CD1c-positive myeloid dendritic cell (primary cell): Measurements from ENCODE around the gene BCR.
A peak's percentile ranks its signal among the peaks of the same experiment; 100 is the strongest.

Source experiments
- DNase-seq: peaks from one replicate; pipeline ENCODE4 v3.0.0-alpha.2; 2016; ENCODE audit errors: extremely low spot score

Gene BCR

DNA sequence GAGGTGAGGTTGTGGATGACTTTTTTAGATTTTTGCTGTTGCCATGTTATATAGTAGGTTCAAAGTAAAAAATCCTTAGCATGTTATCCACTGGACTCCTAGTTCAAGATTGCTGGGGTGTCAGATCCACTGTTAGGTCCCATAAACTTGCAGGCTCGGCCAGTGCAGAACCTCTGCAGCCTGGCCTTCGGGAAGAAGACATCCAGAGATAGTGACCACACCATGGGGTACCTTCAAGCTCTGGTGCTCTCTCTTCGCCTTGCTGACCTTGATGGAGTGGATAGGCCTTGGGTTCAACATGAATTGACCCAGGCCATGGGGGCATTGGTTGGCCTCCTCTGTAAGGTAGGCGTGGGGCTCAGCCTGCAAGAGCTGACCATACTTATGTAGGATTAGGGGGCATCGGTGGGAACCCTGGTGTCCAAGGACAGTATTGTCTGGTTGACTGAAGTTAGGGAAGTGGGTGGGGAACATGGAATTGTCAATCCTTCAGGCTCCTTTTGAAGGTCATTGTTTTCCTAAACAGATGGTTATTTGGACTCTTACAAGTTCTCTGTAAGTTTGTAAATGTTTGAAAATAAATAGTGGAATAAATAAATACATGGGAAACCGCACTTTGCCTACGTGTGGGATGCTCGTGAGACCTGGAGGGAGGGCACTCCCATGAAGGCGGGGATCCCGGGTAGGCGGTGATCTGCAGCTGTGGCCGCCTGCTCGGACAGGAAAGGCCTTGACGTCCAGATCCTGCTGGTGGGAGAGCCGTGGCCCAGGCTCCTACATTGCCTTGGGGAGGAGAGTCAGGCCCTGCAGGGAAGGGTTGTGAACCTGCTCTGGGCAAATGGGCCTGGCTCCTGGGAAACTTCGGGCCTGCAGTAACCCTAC, 37.1 kb downstream of the BCR start:
- DNase-seq: no peak

DNA sequence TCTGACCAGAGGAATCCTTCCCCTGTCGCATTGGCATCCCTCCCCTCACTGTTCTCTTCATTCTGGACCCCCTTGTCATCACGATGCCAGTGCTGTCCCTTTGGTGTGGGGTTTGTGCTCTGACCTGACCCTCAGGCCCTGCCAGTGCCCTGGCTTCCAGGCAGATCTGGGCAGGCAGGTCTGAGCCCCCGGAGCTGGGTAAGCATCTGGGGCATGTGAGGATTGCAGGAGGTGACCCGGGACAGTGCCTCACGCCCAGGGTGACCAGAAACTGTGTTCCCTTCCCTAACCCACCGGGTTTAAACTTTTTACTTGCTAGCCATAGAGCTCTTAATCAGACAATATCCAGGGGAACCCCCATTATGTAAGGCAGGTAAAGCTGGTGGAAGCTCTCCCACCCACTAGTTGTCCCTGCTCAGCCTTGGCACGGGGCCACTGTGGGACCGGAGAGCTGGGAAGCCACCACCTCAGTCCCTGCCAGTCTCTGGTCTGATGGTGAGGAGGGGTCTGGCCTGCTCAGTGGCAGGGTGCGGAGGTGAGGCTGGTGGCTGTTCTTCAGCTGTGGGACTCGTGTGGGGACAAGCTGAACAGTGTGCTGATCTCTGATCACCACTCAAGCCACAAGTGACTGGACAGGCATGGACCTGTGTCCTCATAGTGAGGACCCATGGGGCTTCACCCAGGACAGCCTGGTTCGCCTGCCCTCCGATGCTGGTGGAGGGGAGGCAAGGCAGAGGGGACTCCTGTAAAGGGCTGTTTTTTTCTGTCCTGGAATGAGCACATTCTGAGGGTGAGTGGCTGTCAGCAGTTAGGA, 38.0 kb downstream of the BCR start:
- no peak for DNase-seq

- peak; percentile 35 for DNase-seq
These were observed 38.5 kb downstream of the BCR start for GRCh38 chr22:23218867-23219251.

GRCh38 chr22:23219317-23219716, 39.0 kb downstream of the BCR start:
- no peak for DNase-seq

GRCh38 chr22:23219822-23220484, 39.6 kb downstream of the BCR start:
- DNase-seq: peak; percentile 78

DNA sequence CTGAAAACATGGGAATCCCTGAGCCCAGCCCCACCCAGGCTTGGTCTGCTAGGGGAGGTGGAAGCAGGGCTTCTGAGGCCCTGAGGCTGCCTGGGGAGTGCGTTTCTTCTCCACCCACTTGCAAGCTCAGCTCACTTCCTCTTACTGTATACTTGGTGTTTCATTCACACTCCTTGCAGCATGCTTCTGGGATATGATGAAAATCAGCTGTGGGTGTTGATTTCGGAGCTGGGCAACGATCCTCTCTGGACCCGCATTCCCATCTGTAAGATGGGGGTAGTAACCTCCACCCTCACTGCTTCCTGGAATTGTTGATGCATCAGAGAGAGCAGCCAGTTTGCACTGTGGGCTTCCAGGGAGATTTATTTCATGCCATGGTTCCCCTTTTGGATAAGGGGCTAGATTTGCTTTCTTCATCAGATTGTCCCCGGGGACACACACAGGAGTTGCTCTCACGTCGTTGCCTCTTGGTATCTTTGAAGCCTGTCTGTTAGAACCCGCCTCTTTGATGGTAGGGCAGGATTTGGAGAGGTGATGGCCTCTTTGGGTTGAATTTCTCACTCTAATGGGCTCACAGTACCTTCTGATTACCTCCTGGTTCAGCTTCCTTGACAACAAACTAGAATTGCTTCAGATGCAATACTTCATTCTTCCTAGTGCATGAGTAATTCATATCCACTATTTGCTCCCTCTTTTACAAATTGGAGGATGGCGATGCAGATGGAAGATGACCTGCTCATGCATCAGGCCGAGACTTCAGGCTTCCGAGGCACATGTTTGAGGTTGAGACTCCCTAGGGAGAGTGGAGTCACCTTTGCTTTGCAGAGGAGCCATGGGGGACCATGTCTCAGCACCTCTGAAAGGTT, 40.4 kb downstream of the BCR start:
- DNase-seq: peak; percentile 84

DNA sequence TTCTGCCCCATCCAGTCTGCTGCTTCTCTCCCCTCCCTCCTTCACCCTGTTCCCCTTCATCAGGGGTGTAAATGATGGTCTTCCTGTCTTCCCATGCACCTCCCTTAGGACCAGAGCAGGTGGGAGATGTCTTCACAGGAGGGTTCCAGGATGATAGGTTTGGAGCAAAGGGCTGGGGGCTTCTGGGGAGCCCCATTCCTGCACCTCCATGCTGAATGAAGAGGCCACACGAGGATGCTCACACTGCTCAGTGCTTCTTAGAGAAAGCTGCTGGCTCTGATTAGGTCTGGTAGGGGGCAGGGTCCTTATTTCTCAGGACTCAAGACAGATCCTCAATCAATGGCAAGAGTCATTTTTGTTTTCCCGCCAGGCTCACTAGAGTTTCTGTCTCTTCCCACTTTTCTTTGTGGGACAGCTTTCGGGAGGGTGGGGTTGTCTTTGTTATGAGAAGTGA, 41.1 kb downstream of the BCR start:
- no peak for DNase-seq

DNA sequence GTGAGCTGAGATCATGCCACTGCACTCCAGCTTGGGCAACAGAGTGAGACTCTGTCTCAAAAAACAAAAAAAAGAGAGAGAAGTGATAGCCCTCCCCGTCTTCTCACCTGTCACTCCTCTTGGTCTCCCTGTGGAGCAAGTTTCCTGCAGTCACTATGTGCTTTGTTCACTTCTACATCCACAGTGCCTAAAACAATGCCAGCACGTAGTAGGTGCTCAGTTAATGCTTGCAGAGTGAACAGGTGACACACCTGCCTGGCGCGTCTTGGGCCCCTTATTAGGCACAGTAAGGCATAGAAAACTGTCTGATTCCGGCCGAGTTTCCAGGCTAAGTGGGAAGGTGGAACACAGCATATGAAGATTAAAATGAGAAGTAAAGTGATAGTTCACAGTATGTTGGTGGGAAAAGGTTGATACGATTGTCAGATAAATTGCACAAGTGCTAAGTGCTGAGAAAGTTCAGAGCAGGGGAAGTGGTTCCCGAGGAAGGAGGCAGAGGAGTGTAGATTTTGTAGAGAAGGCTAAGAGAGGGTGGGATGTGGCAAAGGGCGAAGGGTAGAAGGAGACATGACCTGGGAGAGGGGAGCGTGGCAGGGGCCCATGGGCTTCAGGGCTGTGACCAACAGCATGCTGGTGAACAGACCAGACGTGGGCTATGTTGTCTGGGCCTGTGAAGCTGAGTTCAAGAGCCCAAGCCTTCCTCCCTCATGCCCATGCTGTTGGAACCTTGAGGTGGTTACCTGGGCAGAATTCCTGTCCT, 41.9 kb downstream of the BCR start:
- DNase-seq: peak; percentile 55

DNA sequence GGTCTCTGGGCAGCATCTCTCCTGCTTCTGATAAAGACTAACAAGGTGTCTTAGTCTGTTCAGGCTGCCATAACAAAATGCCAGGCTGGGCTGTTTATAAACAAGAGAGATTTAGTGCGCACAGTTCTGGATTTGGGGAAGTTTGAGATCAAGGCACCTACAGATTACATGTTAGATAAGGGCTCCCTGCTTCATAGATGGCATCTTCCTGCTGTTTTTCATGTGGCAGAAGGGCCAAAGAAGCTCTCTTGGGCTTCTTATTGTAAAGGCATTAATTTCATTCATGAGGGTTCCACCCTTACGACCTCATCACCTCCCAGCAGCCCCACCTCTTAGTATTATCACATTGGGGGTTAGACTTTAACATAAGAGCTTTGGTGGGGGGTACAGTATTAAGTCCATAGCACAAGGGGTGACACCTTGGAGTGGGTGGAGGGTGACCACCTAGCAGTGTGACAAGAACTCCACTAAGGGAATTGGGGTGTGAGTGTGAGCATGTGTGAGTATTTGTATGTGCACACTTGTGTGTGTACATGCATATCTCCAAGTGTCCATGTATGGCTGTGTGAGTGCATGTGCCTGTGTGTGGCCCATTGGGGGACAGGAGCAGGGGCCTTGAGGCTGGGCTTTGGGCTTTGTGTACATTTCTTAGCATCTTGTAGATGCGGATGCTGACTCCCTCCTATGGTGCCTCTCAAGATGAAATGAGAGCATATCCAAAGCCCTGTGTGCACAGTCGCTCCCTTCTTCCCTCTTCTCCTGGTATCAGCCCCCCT, 42.7 kb downstream of the BCR start:
- no peak for DNase-seq

DNA sequence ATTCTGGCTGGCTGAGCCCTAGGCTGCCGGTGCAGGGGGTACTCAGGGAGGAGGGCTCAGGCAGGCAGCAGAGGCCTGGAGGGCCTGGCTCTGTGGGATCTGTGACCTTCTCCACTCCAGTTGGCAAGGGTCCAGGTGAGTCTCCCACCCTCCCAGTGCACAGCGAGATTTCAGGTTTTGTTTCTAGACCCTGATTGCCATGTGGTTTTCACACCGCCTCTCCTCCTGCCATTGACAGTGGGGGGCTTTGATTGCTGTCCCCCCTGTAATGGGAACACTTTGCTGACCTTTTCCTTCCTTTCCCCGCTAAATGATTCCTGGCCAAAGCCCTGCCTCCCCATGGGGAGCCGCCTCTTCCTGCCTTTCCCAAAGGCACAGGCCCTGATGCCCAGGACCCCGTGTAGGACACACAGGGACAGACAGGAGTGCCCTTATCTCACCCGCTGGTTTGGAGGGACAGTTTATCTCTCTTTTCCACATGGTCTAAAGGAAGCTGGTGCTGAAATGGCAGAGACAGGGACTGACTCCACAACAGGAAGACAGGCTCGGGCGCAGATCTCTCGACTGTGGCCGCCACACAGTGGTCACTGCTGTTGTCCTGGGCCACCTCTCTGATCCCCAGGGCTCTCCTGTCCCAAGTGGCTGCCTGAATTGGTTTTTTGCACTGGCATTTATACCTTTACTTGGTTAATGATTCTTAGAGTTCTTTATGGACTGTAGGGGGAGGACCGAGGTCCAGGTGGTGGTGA, 43.4 kb downstream of the BCR start:
- DNase-seq: no peak

- DNase-seq: no peak
These were observed 44.5 kb downstream of the BCR start for GRCh38 chr22:23224846-23225245.

- DNase-seq: no peak
These were observed 45.0 kb downstream of the BCR start for GRCh38 chr22:23225337-23225723.

DNA sequence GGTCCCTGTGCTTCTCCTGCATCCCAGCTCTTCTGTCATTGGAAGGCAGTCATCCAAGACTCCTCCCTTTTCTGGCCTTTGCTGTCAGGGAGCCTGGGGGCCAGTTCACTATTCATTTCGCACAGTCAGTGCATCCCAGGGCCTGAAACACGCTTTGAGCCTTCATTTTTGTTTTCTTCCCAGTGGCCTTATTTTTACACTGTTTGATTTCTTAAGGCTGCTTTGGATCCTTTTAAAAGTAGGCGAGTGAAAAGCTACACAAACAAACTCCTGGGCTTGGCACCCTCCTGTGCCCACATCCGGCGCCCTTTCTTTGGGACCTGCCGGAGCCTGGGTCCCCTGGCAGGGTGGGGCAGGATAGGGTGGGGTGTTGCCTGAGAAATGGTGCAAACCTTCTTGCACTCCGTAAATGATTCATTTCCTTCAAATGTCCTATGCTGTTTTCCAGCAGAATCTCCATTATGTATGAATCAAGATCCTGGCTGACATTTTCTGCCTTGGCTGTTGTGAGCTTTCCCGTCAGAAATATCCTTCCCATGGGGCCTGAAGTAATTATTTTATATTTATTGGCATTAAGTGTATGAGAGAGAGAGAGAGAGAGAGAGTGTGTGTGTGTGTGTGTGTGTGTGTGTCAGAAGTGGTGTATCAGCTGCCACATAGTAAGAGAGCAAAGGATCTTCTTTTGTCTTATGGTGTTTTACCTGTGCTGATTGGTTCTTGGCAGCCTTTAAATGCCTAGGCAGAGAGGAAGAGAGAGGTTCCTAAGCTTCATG, 45.6 kb downstream of the BCR start:
- no peak for DNase-seq

DNA sequence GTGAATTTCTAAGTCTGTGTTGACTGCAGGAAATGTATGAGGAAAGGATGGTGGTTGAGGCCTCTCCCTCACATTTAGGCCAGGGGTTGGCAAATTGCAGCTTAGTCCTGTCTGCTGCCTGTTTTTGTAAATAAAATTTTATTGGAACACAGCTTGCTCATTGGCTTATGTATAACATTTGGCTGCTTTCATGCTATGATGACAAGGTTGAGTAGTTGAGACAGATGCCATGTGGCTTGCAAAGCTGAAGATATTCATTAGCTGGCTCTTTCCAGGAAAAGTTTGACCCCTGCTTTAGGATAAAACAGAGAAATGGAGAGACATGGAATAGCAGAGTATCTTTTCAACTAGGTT, 46.2 kb downstream of the BCR start:
- no peak for DNase-seq

DNA sequence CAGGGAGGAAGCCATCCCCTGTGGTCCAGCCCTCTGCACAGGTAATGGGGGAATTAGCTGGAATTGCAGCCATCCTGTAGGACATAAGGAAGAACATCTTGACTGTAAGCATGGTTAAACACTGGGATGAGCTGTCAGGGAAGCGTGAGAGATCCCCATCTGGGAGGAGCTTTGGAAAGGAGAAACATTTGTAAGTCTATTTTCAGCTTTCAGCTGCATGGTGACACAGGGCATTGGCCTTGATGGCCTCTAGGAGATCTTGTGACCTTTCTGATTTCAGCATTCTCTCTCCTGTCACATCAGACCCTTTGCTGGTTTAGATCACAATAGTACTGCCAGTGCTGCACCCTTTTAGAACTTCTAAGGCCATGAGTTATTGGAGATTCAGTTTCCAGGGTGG, 47.1 kb downstream of the BCR start:
- DNase-seq: peak; percentile 14

GRCh38 chr22:23228503-23228902, 48.2 kb downstream of the BCR start:
- DNase-seq: no peak

DNA sequence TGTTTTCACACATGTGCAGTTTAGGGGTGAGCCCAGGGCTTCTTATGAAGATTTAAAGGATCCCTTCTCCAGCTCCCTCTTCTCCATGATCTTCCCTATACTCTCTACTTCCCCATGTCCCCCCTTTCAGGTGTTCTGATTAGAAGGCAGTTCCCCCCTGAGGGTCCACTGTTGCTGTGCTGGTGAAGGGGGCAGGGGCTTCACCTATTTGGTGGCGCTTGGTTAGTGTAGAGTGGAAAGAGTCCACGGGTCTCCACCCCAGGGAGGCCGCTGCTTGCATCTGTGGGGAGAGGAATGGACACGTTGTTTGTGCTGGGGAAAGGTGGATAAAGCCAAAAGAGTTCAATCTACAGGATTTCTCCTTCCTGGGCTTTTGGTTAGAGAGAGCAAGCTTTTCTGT, 49.3 kb downstream of the BCR start:
- no peak for DNase-seq

GRCh38 chr22:23230348-23231068, 50.2 kb downstream of the BCR start:
- no peak for DNase-seq
